ENCODE data around the gene ARFRP1. TPM values are rescaled to one million over a fixed set of nuclear protein-coding genes. Genes with fewer than 3 reads are reported as not detected.

The ARFRP1 gene
- total and polyA plus RNA-seq, 2 experiments from 2014 or later = 16.7 to 24.6 TPM

- Mint-ChIP-seq H3K36me3 (ENCODE audit: low read depth) (peaks cover 20% of the 10 kb centered on the region), H3K4me3 (peak overlapping the region; percentile 99), H3K27me3 (ENCODE audit: insufficient read depth, low read depth, poor library complexity) (peaks cover 10% of the 10 kb centered on the region), H3K9me3 (no peaks in the 10 kb centered on the region), H3K4me1 (peaks cover 32% of the 10 kb centered on the region), H3K27ac (peak overlapping the region; percentile 98)
- peak; percentile 56 for DNase-seq (ENCODE audit: low spot score)
- Histone ChIP-seq H3K27ac (ENCODE audit: low read depth) (peak overlapping the region; percentile 80), H4K20me1 (replicated peaks; ENCODE audit: insufficient read depth) (no peaks in the 10 kb centered on the region; the same call in 1 of the 2 replicates), H3K9me2 (ENCODE audit: insufficient read depth) (no peaks in the 10 kb centered on the region), H2AFZ (peak overlapping the region; percentile 99), H3K79me2 (replicated peaks; ENCODE audit: insufficient read depth) (peaks cover 8% of the 10 kb centered on the region), H3K4me2 (peak overlapping the region; percentile 95), H3K27me3 (ENCODE audit: insufficient read depth) (no peaks in the 10 kb centered on the region), H3K4me1 (ENCODE audit: insufficient read depth) (peaks cover 16% of the 10 kb centered on the region), H3K4me3 (peak overlapping the region; percentile 99), H3K36me3 (ENCODE audit: insufficient read depth) (no peaks in the 10 kb centered on the region), H3F3A (replicated peaks; ENCODE audit: low read depth) (peaks cover 4% of the 10 kb centered on the region; the same call in 1 of the 2 replicates)
- peak; percentile 2 for ATAC-seq
- no peak for TF ChIP-seq JUNB (IDR thresholded peaks at IDR 0.05; ENCODE audit: unreplicated experiment)
- TF ChIP-seq EZH2 (IDR thresholded peaks at IDR 0.05; ENCODE audit: low read depth, unreplicated experiment) = no peak
- TF ChIP-seq REST (IDR thresholded peaks at IDR 0.05; ENCODE audit: unreplicated experiment) = no peak
- no peak for TF ChIP-seq CTCF (conservative IDR thresholded peaks at IDR 0.05; ENCODE audit: low read depth in 2 of 2)
- TF ChIP-seq ZNF462 (CRISPR knock-in tag; IDR thresholded peaks at IDR 0.05) = no peak
- TF ChIP-seq ZNF331 (CRISPR knock-in tag; IDR thresholded peaks at IDR 0.05; ENCODE audit: low read depth) = no peak
- no peak for TF ChIP-seq POLR2AphosphoS5 (IDR thresholded peaks at IDR 0.05; ENCODE audit: low read depth)
- no peak for TF ChIP-seq NANOG (IDR thresholded peaks at IDR 0.05; ENCODE audit: borderline replicate concordance)
- TF ChIP-seq CREB1 (CRISPR knock-in tag; IDR thresholded peaks at IDR 0.05; ENCODE audit: low read depth) = no peak
- TF ChIP-seq STAT1 (IDR thresholded peaks at IDR 0.05; ENCODE audit: unreplicated experiment) = no peak
- TF ChIP-seq ZNF114 (CRISPR knock-in tag; IDR thresholded peaks at IDR 0.05) = no peak
- no peak for TF ChIP-seq EZH2phosphoT487 (IDR thresholded peaks at IDR 0.05; ENCODE audit: unreplicated experiment)
- no peak for TF ChIP-seq ETS1 (IDR thresholded peaks at IDR 0.05)
These were observed 50.4 kb downstream of the ARFRP1 start for GRCh38 chr20:63657260-63657936.
